ENCODE data around the gene SERPINB1. TPM values are rescaled to one million over a fixed set of nuclear protein-coding genes. Genes with fewer than 3 reads are reported as not detected.

Gene SERPINB1
- total and polyA plus RNA-seq, 11 donors, result 15.4 to 55.6 (median 22.2) TPM

DNA sequence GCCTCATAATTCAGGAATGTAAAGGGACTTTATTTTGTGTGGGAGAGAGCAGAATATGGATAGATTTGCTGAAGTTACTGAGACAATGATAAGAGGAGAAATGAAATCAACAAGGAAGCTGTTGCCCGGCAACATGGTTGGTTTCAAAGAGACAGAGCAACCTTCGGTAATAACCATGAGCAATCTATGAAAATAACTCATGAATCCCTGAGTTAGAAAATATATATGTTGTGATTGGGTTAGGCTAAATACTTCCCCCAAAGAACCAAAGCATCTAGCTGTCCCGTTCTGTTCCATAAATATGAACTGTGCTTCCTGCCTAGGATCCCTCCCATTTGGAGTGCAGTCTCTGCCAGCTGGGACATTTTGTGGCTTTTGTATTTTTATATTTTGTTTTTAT, 23.1 kb downstream of the SERPINB1 start:
- peaks cover 5 to 39% (median 28%) of the 10 kb centered on the region in 12 donors for H3K4me1 ChIP-seq
- peak overlapping the region in 11 of 12 donors; percentile 0 to 68 (median 42) for H3K27ac ChIP-seq
- peaks cover 0 to 19% (median 3%) of the 10 kb centered on the region in 12 donors for H3K9me3 ChIP-seq
- no peak for DNase-seq
- no peaks in the 10 kb centered on the region for H3K36me3 ChIP-seq
- H3K27me3 ChIP-seq, result no peaks in the 10 kb centered on the region
- peak in 3 of 4 donors; percentile 60 to 77 (median 62) for ATAC-seq
- intact Hi-C loops (cut with DNase I), result no loop called here
- no peak for TF ChIP-seq POLR2A (IDR thresholded peaks at IDR 0.05)
- TF ChIP-seq, protein P1, sequence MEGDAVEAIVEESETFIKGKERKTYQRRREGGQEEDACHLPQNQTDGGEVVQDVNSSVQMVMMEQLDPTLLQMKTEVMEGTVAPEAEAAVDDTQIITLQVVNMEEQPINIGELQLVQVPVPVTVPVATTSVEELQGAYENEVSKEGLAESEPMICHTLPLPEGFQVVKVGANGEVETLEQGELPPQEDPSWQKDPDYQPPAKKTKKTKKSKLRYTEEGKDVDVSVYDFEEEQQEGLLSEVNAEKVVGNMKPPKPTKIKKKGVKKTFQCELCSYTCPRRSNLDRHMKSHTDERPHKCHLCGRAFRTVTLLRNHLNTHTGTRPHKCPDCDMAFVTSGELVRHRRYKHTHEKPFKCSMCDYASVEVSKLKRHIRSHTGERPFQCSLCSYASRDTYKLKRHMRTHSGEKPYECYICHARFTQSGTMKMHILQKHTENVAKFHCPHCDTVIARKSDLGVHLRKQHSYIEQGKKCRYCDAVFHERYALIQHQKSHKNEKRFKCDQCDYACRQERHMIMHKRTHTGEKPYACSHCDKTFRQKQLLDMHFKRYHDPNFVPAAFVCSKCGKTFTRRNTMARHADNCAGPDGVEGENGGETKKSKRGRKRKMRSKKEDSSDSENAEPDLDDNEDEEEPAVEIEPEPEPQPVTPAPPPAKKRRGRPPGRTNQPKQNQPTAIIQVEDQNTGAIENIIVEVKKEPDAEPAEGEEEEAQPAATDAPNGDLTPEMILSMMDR (IDR thresholded peaks at IDR 0.05), result no peak
- 17 to 23% (median 20%) methylated on average over 3 of the region's 3 CpGs for WGBS, 4 donors
- H3K4me3 ChIP-seq, result peak overlapping the region in 7 of 12 donors; percentile 5 to 29 (median 23)

DNA sequence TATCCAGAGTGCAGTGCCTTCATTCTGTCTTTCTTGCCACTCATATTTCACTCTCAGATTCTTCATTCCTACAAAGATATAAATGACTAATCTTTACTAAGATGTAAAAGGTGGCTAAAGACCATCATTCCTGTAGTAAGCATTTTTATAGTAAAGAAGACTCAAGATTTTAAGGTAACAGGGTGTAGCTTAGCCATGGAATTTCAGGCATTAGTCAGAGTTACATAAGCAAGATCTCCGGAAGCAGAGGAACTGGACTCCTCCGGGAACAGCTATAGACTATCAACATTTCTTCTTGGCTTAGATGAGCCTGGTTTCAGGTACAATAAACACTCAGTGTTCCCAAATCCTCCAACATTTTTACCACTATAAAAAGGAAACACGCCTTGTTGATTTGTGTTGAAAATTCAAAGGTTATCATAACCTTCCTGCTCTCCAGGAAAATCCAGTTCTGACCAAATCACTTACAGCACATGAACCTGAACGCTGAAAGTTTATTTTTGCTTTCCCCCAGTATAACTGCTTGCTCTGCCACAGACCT, 23.7 kb downstream of the SERPINB1 start:
- peaks cover 5 to 39% (median 28%) of the 10 kb centered on the region in 12 donors for H3K4me1 ChIP-seq
- peak; percentile 75 to 88 (median 78) for ATAC-seq
- no peaks in the 10 kb centered on the region for H3K36me3 ChIP-seq
- WGBS, 4 donors, result 11 to 23% (median 16%) methylated on average over 4 of the region's 4 CpGs
- intact Hi-C loops (cut with DNase I), result no loop called here
- peak overlapping the region in 7 of 12 donors; percentile 5 to 29 (median 23) for H3K4me3 ChIP-seq
- H3K27me3 ChIP-seq, result no peaks in the 10 kb centered on the region
- TF ChIP-seq, protein P1 (IDR thresholded peaks at IDR 0.05), result no peak
- no peak for TF ChIP-seq POLR2A (IDR thresholded peaks at IDR 0.05)
- H3K27ac ChIP-seq, result peak overlapping the region; percentile 0 to 68 (median 40)
- DNase-seq, result no peak
- peaks cover 0 to 19% (median 3%) of the 10 kb centered on the region in 12 donors for H3K9me3 ChIP-seq

DNA sequence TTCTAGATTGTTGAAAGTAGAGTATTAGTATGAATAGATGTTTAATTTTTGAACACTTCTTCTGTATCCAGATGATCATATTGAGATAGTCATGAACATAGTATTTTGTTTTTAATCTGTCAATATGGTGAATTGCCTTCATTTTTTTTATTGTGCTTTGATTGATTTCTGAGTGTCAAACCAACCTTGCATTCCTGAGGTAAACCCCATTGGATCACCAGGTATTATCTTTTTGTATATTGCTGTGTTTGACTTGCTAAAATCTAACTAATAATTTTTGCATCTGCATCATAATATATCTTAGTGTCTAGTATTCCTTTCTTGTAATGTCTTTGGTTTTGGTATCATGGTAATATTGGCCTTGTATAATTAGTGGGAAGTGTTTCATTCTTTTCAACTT, 25.5 kb downstream of the SERPINB1 start:
- no peak for TF ChIP-seq POLR2A (IDR thresholded peaks at IDR 0.05)
- TF ChIP-seq, protein P1 (IDR thresholded peaks at IDR 0.05), result no peak
- Histone ChIP-seq H3K27me3 (no peaks in the 10 kb centered on the region), H3K27ac (no peak overlapping the region), H3K36me3 (no peaks in the 10 kb centered on the region), H3K4me1 (peaks cover 5 to 39% (median 28%) of the 10 kb centered on the region in 12 donors), H3K4me3 (no peak overlapping the region), H3K9me3 (peaks cover 0 to 19% (median 3%) of the 10 kb centered on the region in 12 donors)
- ATAC-seq (no peak), DNase-seq (no peak)
- intact Hi-C loops (cut with DNase I), result no loop called here

DNA sequence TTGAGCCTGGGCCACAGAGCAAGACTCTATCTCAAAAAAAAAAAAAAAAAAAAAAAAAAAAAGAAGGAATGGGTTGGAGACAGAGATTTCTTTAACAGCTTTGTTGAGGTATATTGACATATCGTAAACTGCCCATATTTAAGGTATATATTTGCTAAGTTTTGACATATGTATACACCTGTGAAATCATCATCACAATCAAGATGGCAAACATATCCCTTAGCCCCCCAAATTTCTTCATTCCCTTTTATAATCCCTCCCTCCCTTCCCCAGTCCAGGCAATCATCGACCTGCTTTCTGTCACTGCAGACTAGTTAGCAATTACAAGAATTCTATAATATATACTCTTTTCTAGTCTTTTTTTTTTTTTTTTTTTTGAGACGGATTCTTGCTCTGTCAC, 29.0 kb downstream of the SERPINB1 start:
- Histone ChIP-seq H3K27me3 (no peaks in the 10 kb centered on the region), H3K27ac (no peak overlapping the region), H3K4me1 (peaks cover 0 to 25% (median 9%) of the 10 kb centered on the region in 12 donors), H3K4me3 (no peak overlapping the region), H3K36me3 (no peaks in the 10 kb centered on the region), H3K9me3 (peaks cover 0 to 19% (median 3%) of the 10 kb centered on the region in 12 donors)
- intact Hi-C loops (cut with DNase I), result no loop called here
- 93 to 99% (median 98%) methylated on average over 3 of the region's 3 CpGs for WGBS, 4 donors
- no peak for TF ChIP-seq POLR2A (IDR thresholded peaks at IDR 0.05)
- TF ChIP-seq, protein P1 (IDR thresholded peaks at IDR 0.05), result no peak
- no peak for ATAC-seq
- DNase-seq, result no peak
